HG02759 (cell line): Measurements from ENCODE around the gene GNS.

Source experiments
- ATAC-seq: cut with Tn5 transposase; IDR thresholded peaks from one replicate; pipeline ENCODE4 v1.9.1; 2021; ENCODE audit warnings: mild to moderate bottlenecking, moderate library complexity; ENCODE audit not compliant: unreplicated experiment

Gene GNS

DNA sequence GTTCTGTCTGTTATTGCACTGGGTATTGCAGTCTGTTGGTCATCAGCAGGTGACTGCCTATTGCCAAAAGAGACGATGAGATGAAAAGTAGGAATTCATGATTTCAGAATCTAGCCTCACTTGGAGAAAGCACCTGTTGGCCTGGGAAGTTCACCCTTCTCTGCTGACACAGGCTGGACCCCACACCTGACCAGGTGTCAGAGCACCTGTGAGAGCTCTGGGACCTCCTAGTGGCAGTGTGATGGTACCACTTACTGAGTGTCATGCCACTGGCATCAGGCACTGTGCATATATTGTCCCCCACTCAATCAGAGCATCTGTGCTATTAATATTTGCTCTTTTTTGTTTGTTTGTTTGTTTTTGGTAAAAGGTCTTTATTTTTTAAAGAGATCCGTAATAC, 81.0 kb downstream of the GNS start:
- no peak for ATAC-seq

DNA sequence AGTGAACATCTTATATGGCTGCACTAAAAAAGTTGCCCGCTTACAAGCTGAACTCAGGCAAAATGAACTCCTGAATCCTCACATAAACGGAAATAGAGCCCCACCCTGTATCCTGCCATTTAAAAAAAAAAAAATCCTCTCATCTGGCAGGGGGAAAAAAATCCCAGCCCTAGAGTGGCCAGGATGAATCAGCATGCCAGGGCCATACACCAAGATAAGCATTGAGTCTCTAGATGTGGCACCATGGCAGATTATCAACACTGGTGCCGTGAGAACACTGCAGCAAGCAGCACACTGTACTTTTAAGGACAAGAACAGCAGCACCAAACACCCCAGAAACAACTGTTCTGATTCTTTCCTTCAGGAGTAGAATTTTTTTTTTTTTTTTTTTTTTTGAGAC, 83.4 kb downstream of the GNS start:
- no peak for ATAC-seq

DNA sequence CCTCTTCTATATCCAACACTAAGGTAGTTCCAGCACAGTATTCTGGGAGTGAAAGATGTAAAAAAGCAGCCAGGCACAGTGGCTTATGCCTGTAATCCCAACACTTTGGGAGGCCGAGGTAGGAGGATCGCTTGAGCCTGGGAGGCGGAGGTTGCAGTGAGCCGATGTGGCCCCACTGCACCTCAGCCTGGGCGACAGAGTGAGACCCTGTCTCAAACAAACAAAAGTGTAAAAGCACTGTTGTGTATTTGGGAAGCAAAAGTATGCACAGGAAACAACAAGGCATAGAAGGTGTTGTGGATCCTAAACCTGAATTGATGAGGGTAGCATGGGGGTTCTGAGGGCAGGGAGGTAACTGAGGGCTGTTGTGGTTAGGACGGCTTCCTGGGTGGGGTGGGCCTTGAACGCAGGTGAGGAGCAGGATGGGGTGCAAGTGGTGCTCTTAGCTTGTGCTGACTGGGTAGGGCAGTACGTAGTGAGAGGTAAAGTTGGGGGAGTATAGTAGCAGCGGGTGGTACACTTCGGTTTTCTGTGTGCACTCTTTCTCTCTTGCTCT, 84.8 kb downstream of the GNS start:
- no peak for ATAC-seq

DNA sequence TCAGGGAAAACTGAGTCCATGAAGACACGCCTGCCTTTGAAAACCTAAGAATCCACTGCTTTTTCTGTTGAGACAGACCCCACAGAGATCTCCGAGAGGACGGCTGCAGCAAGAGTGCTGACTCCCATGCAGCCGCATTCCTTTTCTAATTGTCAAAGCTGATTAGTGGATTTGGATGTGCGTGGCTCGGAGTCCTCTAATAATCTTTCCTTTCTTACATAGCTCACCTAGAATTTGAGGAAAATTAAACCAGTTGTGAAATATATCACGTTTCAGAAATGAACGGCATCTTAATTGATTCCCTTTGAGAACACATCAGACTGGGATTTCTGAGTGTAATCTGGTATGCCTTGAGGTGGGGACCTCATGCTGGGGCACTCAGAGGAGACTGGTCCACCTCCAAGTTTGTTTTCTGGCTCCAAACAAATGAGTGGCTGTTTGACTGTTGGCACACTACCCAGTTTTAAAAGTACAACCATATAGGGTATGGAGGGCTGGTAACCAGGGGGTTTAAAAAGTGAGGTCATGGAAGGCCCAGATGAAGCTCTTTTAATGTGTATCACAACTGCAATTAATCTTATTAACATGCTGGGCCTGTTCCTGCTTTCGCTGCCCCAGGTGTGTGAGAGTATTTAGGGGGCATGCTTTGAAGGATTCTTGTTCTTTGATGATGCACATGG, 85.6 kb downstream of the GNS start:
- no peak for ATAC-seq

DNA sequence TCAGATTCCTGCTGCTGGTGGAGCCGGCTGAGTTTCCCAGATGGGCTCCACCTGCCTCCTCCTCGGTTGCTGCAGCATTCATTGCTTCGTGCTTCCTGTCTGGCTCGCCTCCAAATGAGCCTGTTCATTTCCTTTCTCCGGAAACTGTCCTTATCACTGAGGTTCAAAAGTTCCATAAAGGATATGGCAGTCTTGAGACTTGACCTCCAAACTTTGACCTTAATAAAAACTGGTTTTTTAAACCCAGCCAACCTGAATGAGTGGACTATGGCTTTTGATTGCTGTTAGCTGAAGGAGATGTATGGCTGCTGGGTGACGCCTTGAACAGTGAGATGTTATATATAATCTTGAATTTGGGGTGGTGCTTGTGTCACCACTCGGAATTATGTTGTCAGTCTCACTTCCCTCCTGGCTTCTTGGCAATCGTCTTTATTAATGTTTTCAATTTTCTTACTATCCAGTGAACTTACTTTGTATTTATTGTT, 86.2 kb downstream of the GNS start:
- no peak for ATAC-seq

DNA sequence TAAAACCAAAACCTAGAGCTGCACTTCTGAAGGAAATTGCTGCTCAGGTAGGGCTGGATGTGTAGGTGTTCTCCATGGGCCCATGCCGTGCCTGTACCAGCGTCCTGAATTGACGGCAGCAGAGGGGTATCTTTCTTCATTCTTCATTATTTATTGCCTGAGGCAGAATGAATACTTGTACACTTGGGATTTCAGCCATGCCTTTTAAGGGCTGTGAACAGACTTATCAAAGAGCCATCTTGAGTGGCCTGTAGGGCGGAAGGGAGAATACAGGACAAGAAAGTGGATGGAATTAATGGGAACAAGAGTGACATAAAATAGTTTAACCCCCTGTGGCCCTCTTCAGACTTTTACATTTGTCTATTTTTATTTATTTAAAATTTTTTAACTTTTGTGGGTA, 87.5 kb downstream of the GNS start:
- ATAC-seq: no peak

DNA sequence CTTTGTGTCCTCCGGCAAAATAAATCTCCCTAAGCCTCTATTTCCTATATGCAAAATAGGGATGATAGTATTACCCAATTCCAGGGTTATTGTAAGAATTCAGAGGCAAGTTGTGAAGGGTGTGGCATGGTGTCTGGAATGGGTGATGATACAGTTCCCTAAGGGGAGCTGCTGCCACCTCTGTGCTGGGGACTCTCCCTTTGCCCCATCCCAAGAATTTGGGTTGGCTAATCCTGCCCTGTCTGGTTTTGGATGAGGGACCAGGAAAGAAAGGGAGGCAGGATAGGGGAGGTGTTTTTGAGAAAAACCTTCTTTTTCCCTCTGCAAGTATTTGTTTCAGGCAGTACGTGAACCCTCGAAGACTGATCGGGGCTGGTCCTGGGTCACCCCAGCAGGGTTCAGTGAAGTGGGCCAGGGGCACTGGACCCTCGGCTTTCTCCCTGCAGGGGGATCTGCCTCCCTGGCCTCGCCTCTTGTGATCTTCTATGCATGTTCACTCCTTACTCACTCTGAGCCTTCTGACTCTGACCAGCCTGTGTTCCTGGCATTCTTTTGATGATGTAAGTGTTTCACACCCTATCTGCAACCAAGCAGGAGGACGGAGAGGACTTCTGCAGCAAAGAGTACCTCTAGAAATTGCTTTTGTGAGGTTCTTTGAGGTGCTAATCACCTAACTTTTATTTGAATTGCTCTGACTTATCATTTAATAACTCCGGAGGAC, 88.1 kb downstream of the GNS start:
- no peak for ATAC-seq

DNA sequence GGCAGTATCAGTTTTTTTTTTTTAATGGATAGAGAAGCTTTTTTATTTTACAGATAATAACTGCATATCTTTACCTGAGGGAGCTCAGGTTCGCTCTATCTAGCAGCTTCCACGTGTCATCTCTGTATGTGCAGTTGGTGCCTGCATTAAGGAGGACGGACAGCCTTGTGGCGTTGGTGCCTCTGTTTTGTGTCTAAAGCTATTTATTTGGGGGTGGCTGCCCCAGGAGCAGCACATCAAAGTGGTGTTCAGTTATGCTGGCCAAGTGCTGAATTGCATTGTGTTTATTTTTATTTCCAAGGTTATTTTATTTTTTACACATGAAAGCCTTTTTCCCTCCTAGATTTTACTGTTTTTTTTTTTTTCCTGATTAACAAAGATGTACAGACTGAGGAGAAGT, 89.2 kb downstream of the GNS start:
- ATAC-seq: no peak

DNA sequence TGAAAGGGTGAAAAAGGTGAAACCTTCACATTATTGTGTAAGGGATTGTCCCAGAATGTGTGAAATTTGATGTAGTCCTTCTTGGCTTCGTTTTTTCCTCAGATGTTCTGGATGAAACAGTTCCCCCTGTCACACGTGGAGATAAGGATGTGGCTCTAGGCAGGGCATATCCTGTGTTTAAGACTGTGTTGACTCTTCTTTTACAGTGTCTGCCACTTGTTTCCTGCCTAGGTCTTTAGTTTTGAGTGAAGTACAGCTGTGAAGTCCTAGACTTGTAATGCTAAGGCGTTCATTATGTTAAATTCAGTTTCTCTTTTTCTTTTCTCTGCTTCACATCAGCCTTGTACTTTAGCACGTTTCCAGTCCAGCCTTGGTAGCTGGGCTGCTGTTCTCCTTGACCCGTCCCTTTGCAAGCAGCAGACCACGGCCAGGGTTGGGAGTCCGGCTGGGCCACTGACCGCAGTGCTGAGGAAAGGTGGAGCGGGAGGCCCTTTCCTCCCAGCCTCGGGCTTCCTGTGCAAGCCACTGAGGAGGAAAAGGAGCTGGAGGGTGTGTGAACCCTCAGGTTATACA, 89.8 kb downstream of the GNS start:
- ATAC-seq: peak; percentile 74

DNA sequence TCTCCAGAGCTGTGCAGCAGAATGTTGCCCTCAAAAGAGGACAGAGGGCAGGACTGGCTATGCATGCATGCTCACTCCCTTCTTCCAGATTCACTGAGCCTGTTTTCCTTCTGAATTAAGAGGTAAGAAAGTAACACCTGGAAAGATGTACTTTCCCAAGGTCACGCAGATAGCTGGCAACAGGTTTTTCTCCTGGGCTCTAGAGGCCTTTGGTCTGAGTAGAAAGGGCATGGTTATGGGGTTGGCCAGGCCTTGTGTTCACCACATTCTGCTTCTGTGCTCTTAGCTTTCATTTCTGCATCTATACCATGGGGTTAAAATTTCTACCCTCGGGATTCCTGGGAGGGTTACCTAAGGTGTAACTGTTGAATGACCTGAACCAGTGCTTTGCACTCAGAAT, 91.4 kb downstream of the GNS start:
- no peak for ATAC-seq

DNA sequence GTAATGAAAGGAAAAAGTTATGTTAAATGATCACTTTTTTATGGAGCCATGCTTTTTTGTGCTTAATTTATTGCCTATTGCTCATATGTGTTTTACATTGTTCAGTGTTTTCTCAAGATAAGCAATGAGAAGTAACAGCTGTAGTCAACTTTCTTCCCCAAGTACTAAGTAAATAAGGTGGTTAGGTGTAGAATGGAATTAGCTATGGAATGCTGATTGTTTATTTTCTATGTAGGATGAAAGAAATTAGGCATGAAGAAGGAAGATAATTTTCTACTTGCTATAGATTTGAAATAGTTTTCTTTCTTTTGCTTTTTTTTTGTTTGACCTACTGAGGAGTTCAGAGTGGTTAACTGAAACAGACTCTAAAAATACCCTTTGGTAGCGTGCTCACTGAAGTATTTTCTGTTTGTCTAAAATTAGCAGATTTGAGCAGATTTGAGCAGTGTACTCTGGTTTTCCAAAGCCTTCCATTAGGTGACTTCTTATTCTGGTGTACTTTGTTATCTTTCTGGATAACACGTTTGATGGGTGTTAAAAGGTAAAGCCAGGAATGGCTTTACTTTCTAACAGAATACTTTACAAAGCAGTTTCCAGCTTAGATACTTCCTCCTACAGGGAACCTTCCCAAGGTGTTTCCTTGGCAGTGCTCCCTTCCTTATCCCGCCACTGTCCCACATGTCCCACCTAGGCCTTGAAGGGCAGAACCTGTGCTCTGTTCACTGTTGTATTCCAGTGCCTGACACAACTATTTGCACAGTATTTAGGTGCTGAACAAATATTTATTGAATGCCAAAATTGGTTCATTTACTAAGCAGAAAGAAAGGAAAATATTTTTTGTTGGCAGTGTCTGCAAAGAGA, 92.9 kb downstream of the GNS start:
- peak; percentile 47 for ATAC-seq

DNA sequence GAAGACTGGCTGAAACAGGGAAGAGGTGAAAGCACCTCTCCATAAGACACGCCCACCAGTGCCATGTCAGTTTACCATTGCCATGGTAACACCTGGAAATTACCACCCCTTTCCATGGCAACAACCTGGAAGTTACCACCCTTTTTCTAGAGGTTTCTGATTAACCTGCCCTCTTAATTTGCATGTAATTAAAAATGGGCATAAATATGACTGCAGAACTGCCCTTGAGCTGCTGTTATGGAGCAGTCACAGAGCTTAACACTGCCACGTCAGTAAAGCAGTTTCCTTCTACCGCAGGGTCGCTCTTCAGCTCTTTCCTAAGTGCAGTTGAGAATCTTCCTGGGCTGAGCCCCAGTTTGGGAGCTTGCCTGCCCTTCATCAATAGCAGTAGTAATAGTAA, 93.7 kb downstream of the GNS start:
- ATAC-seq: peak; percentile 37
